H1 (cell line): ENCODE data around the gene INPP4B. TPM values are rescaled to one million over a fixed set of nuclear protein-coding genes. Genes with fewer than 3 reads are reported as not detected.

Source experiments
- CTCF ChIA-PET: fragments of 300-600 bp; sonication (Branson Sonifier 250); formaldehyde crosslinking; loops from one replicate; lab custom pipeline; 2021; ENCODE audit not compliant: partially characterized antibody; lab: Charles Lee
- POLR2A ChIA-PET: fragments of 300-600 bp; sonication (Branson Sonifier 250); formaldehyde crosslinking; loops from one replicate; lab custom pipeline; 2021; ENCODE audit warnings: inconsistent platforms; ENCODE audit not compliant: partially characterized antibody; lab: Charles Lee
- DNase-seq, 2 experiments: peaks; one replicate each; pipeline versions ENCODE4 v3.0.0 to v3.0.0-alpha.2; 2010 to 2022; ENCODE audit warnings: low spot score in 2 of 2, low read depth in 1 of 2, mixed read lengths in 1 of 2
- FAIRE-seq: peaks from 2 replicates; lab custom pipeline; 2011; peaks lifted over from hg19 to GRCh38; lab: Jason Lieb, UNC
- H2AFZ ChIP-seq: 2 replicates; pipeline ENCODE4 v1.8.1; 2012; ENCODE audit warnings: low read length, inconsistent platforms
- H2AK5ac ChIP-seq: 2 replicates; pipeline ENCODE4 v1.6.1; 2013; ENCODE audit warnings: low read depth, low read length
- H2BK120ac ChIP-seq: replicated peaks from 2 replicates; pipeline ENCODE3; 2013; ENCODE audit warnings: low read depth, low read length, inconsistent platforms
- H2BK12ac ChIP-seq: 2 replicates; pipeline ENCODE4 v1.6.1; 2013; ENCODE audit warnings: low read depth, low read length
- H2BK15ac ChIP-seq: 2 replicates; pipeline ENCODE4 v1.6.1; 2013; ENCODE audit warnings: low read length
- H2BK20ac ChIP-seq: 2 replicates; pipeline ENCODE4 v1.6.1; 2013; ENCODE audit warnings: low read length
- H2BK5ac ChIP-seq: 2 replicates; pipeline ENCODE4 v1.6.1; 2013; ENCODE audit warnings: low read depth, low read length
- H3K14ac ChIP-seq: 2 replicates; pipeline ENCODE4 v1.6.1; 2013; ENCODE audit warnings: inconsistent platforms; ENCODE audit not compliant: insufficient read length
- H3K18ac ChIP-seq: 2 replicates; pipeline ENCODE4 v1.6.1; 2013; ENCODE audit warnings: low read length; ENCODE audit errors: extremely low read depth
- H3K23ac ChIP-seq: 2 replicates; pipeline ENCODE4 v1.6.1; 2013; ENCODE audit warnings: inconsistent platforms; ENCODE audit not compliant: insufficient read length
- H3K23me2 ChIP-seq: 2 replicates; pipeline ENCODE4 v1.6.1; 2013; ENCODE audit warnings: low read depth, low read length
- H3K27ac ChIP-seq: 2 replicates; pipeline ENCODE4 v1.6.1; 2011; ENCODE audit warnings: low read depth, low read length, inconsistent platforms
- H3K27me3 ChIP-seq, 4 experiments: replicated peaks in 1 of 4; 1 replicate in 1 of 4; 2 replicates in 3 of 4; pipeline versions ENCODE4 v1.6.1 to v1.8.1; 2011 to 2013; ENCODE audit warnings: low read length in 3 of 4, mild to moderate bottlenecking in 3 of 4, inconsistent platforms in 2 of 4, mixed read lengths in 2 of 4, moderate library complexity in 1 of 4; ENCODE audit not compliant: control insufficient read depth in 3 of 4, insufficient read depth in 3 of 4; ENCODE audit errors: extremely low read depth in 1 of 4
- H3K36me3 ChIP-seq, 4 experiments: 2 replicates each; pipeline versions ENCODE4 v1.6.1 to v1.8.1; 2011 to 2013; ENCODE audit warnings: mild to moderate bottlenecking in 4 of 4, low read length in 3 of 4, moderate library complexity in 2 of 4, control low read depth in 1 of 4, inconsistent platforms in 1 of 4; ENCODE audit not compliant: insufficient read depth in 4 of 4, control insufficient read depth in 2 of 4
- H3K4ac ChIP-seq: replicated peaks from 2 replicates; pipeline ENCODE3; 2013; ENCODE audit warnings: low read length, low read depth, mixed read lengths, inconsistent platforms; ENCODE audit not compliant: insufficient read length
- H3K4me1 ChIP-seq, 4 experiments: replicated peaks in 1 of 4; 1 replicate in 1 of 4; 2 replicates in 3 of 4; pipeline versions ENCODE4 v1.6.1 to v1.8.1; 2011 to 2013; ENCODE audit warnings: low read length in 3 of 4, inconsistent platforms in 2 of 4, mixed read lengths in 1 of 4; ENCODE audit not compliant: insufficient read depth in 4 of 4, control insufficient read depth in 3 of 4
- H3K4me2 ChIP-seq, 2 experiments: 2 replicates each; pipeline versions ENCODE4 v1.6.1 to v1.8.1; 2011 to 2013; ENCODE audit warnings: low read depth in 2 of 2, low read length in 2 of 2, control low read depth in 1 of 2, inconsistent platforms in 1 of 2, mild to moderate bottlenecking in 1 of 2; ENCODE audit not compliant: insufficient read depth in 1 of 2
- H3K4me3 ChIP-seq, 4 experiments: fragments of 200-600, 300-600 bp in 1 of 4; sonication (generic), shearing (Covaris generic), sonication (Bioruptor Twin) in 1 of 4; 2 replicates each; pipeline versions ENCODE4 v1.5.1 to v1.8.1; 2011 to 2016; ENCODE audit warnings: low read length in 4 of 4, low read depth in 3 of 4, control low read depth in 2 of 4, inconsistent platforms in 2 of 4, mild to moderate bottlenecking in 2 of 4, mixed read lengths in 1 of 4, moderate library complexity in 1 of 4; ENCODE audit not compliant: insufficient read depth in 2 of 4; ENCODE audit errors: extremely low read depth in 1 of 4
- H3K56ac ChIP-seq: replicated peaks from 2 replicates; pipeline ENCODE3; 2013; ENCODE audit warnings: low read depth, mild to moderate bottlenecking, mixed read lengths, low read length, inconsistent platforms; ENCODE audit not compliant: insufficient read length
- H3K79me1 ChIP-seq: 2 replicates; pipeline ENCODE4 v1.6.1; 2013; ENCODE audit warnings: low read depth, low read length, control low read depth
- H3K79me2 ChIP-seq, 2 experiments: 2 replicates each; pipeline versions ENCODE4 v1.6.1 to v1.8.1; 2012 to 2013; ENCODE audit warnings: low read length in 2 of 2, mild to moderate bottlenecking in 2 of 2, inconsistent platforms in 1 of 2; ENCODE audit not compliant: insufficient read depth in 2 of 2, control insufficient read depth in 1 of 2
- H3K9ac ChIP-seq, 4 experiments: replicated peaks in 1 of 4; 1 replicate in 1 of 4; 2 replicates in 3 of 4; pipeline versions ENCODE4 v1.6.1 to v1.8.1; 2011 to 2013; ENCODE audit warnings: low read depth in 3 of 4, low read length in 3 of 4, control low read depth in 2 of 4, mild to moderate bottlenecking in 2 of 4, moderate library complexity in 2 of 4, inconsistent platforms in 1 of 4; ENCODE audit errors: extremely low read depth in 1 of 4
- H3K9me3 ChIP-seq, 2 experiments: 2 replicates each; pipeline versions ENCODE4 v1.6.1 to v1.8.1; 2012 to 2013; ENCODE audit warnings: mild to moderate bottlenecking in 2 of 2, moderate library complexity in 2 of 2, control low read depth in 1 of 2, inconsistent platforms in 1 of 2, low read depth in 1 of 2, low read length in 1 of 2, mixed read lengths in 1 of 2; ENCODE audit not compliant: insufficient read depth in 2 of 2
- H4K20me1 ChIP-seq, 2 experiments: replicated peaks in 1 of 2; 2 replicates each; pipeline versions ENCODE3 to v1.8.1; 2011 to 2013; ENCODE audit warnings: inconsistent platforms in 2 of 2, low read length in 2 of 2, mild to moderate bottlenecking in 1 of 2; ENCODE audit not compliant: insufficient read depth in 2 of 2, control insufficient read depth in 1 of 2
- H4K5ac ChIP-seq: 2 replicates; pipeline ENCODE4 v1.6.1; 2013; ENCODE audit warnings: low read length, low read depth, mixed read lengths, inconsistent platforms; ENCODE audit not compliant: insufficient read length
- H4K8ac ChIP-seq: 2 replicates; pipeline ENCODE4 v1.8.0; 2013; ENCODE audit warnings: mild to moderate bottlenecking, moderate library complexity, low read length, inconsistent platforms; ENCODE audit not compliant: insufficient read depth; ENCODE audit errors: extremely low read depth
- H4K91ac ChIP-seq: replicated peaks from 2 replicates; pipeline ENCODE3; 2013; ENCODE audit warnings: low read length, mixed read lengths, inconsistent platforms; ENCODE audit not compliant: insufficient read length
- CREB1 ChIP-seq: IDR thresholded peaks from 2 replicates; pipeline ENCODE4 v1.6.1; 2012; ENCODE audit warnings: inconsistent platforms
- RBBP5 ChIP-seq: IDR thresholded peaks from 2 replicates; pipeline ENCODE4 v1.7.1; 2012; ENCODE audit warnings: low read depth, mild to moderate bottlenecking, inconsistent platforms, low read length, moderate library complexity, borderline replicate concordance
- WGBS, 2 experiments: shearing (Covaris generic) in 1 of 2; methylation state at CpG; one replicate each; pipeline versions ENCODE4 v1.1.6 to v1.1.7; 2013 to 2015; ENCODE audit warnings: low lambda C conversion rate in 2 of 2, mixed read lengths in 2 of 2, inconsistent platforms in 1 of 2, low coverage in 1 of 2, missing lambda C conversion rate in 1 of 2; ENCODE audit not compliant: insufficient replicate concordance in 2 of 2, insufficient coverage in 1 of 2, insufficient read length in 1 of 2; ENCODE audit errors: extremely low coverage in 1 of 2, missing lambda C conversion rate in 1 of 2; 5-methylcytosine and 5-hydroxymethylcytosine counted together
- polyA plus RNA-seq, 7 experiments: library from polyadenylated mRNA; depleted of rRNA in 3 of 7; stranded (reverse) in 5 of 7; unstranded in 2 of 7; fragments of >200 nt in 5 of 7; fragments of 200-250 nt in 2 of 7; gene quantifications; 1 replicate in 5 of 7; 2 replicates in 1 of 7; 4 replicates in 1 of 7; pipeline versions ENCODE4 v1.2.1 to v1.2.3, GENCODE V29; 2011 to 2013; ENCODE audit warnings: missing spikeins in 2 of 7, mixed read lengths in 2 of 7
- total RNA-seq: library from RNA; stranded (reverse); fragmentation: NEBNext Ultra II Directional; extraction: Animal tissue kit (Norgen Biotek cat#: 25700); gene quantifications from 2 replicates; pipeline ENCODE4 v1.2.1, GENCODE V29; 2021

INPP4B gene
- total and polyA plus RNA-seq, 2 of the 8 experiments (the other 6 are each of a cell fraction or from before 2014, with no cell fraction given): 0.11 to 0.54 TPM

- no peaks in the 10 kb centered on the region for H3K9me3 ChIP-seq
- H4K5ac ChIP-seq: no peak overlapping the region
- H3K4me2 ChIP-seq: no peak overlapping the region
- H3K23ac ChIP-seq: no peak overlapping the region
- ChIA-PET POLR2A (no interaction called here), CTCF (interaction anchor here (3.8 to 4.1 kb wide), 2 partner anchors 8 to 11 kb away, joined by 11 to 31 read pairs; no protein-coding TSS in a partner anchor)
- no peak overlapping the region for H2AFZ ChIP-seq
- no peak overlapping the region for H2BK120ac ChIP-seq
- H2BK5ac ChIP-seq: no peak overlapping the region
- no peak overlapping the region for H2BK20ac ChIP-seq
- 65% methylated on average over 3 of the region's 3 CpGs; no CpG with 5 or more reads in 1 of the 2 experiments for WGBS, 2 experiments
- no peak overlapping the region for H3K9ac ChIP-seq
- no peaks in the 10 kb centered on the region for H3K79me2 ChIP-seq
- peaks cover 0 to 5% (median 2%) of the 10 kb centered on the region in 4 experiments; a peak in 4 of 7 replicates for H3K4me1 ChIP-seq
- H4K91ac ChIP-seq: no peak overlapping the region
- H2BK15ac ChIP-seq: no peak overlapping the region
- no peak overlapping the region for H3K27ac ChIP-seq
- FAIRE-seq (no peak), DNase-seq (no peak)
- H3K27me3 ChIP-seq: no peaks in the 10 kb centered on the region
- no peak overlapping the region for H3K4me3 ChIP-seq
- H3K36me3 ChIP-seq: no peaks in the 10 kb centered on the region
- H3K23me2 ChIP-seq: no peaks in the 10 kb centered on the region
- TF ChIP-seq CREB1 (no peak), RBBP5 (no peak)
- no peak overlapping the region for H2AK5ac ChIP-seq
- no peak overlapping the region for H3K18ac ChIP-seq
- no peaks in the 10 kb centered on the region for H3K79me1 ChIP-seq
- H4K8ac ChIP-seq: no peak overlapping the region
- H3K56ac ChIP-seq: no peak overlapping the region
- no peak overlapping the region for H3K4ac ChIP-seq
- no peaks in the 10 kb centered on the region for H4K20me1 ChIP-seq
- H3K14ac ChIP-seq: no peak overlapping the region
- no peak overlapping the region for H2BK12ac ChIP-seq
These were observed 574.3 kb downstream of the INPP4B start for GRCh38 chr4:142271832-142272231.
